Panc1 (cell line): ENCODE measurements around the gene DMRT2. TPM values are rescaled to one million over a fixed set of nuclear protein-coding genes. Genes with fewer than 3 reads are reported as not detected.

Source experiments
- ATAC-seq: fragments of 200-7000 bp; cut with Tn5 transposase; 2 replicates; pipeline ENCODE4 v1.9.1; 2020; ENCODE audit warnings: mild to moderate bottlenecking, moderate library complexity
- BruUV-seq: library from RNA; stranded (reverse); fragments of 400-500 nt; replicated peaks from 2 replicates; lab custom pipeline; 2021; lab: Mats Ljungman, UMichigan
- CTCF ChIA-PET: fragments of 300-600 bp; sonication (Branson Sonifier 250); formaldehyde crosslinking; loops from one replicate; lab custom pipeline; 2022; ENCODE audit warnings: antibody characterized with exemption; lab: Charles Lee
- POLR2A ChIA-PET: fragments of 300-600 bp; sonication (Branson Sonifier 250); formaldehyde crosslinking; loops from one replicate; lab custom pipeline; 2022; ENCODE audit warnings: antibody characterized with exemption; lab: Charles Lee
- DNase-seq: peaks from one replicate; pipeline ENCODE4 v3.0.0-alpha.2; 2010; ENCODE audit warnings: low read depth, low spot score
- H3K27ac ChIP-seq: 2 replicates; pipeline ENCODE4 v1.5.1; 2011; ENCODE audit warnings: mild to moderate bottlenecking, low read length, inconsistent platforms
- H3K27me3 ChIP-seq: fragments of 200-500 bp; sonication (Bioruptor generic); 2 replicates; pipeline ENCODE4 v1.6.0; 2014; ENCODE audit warnings: low read length, inconsistent platforms; ENCODE audit not compliant: control insufficient read depth, insufficient read depth
- H3K36me3 ChIP-seq: fragments of 200-500 bp; sonication (Bioruptor generic); 2 replicates; pipeline ENCODE4 v1.5.1; 2014; ENCODE audit warnings: inconsistent platforms, mild to moderate bottlenecking, low read length, moderate library complexity; ENCODE audit not compliant: control insufficient read depth, insufficient read depth
- H3K4me1 ChIP-seq: 2 replicates; pipeline ENCODE4 v1.5.1; 2011; ENCODE audit warnings: inconsistent platforms, mild to moderate bottlenecking, low read length, moderate library complexity; ENCODE audit not compliant: control insufficient read depth, insufficient read depth
- H3K4me3 ChIP-seq, 2 experiments: 2 replicates each; pipeline ENCODE4 v1.5.1; 2011 to 2012; ENCODE audit warnings: low read depth in 2 of 2, low read length in 2 of 2, mild to moderate bottlenecking in 2 of 2, inconsistent platforms in 1 of 2, moderate library complexity in 1 of 2
- H3K9me3 ChIP-seq: fragments of 200-500 bp; sonication (Bioruptor generic); 2 replicates; pipeline ENCODE4 v1.5.1; 2014; ENCODE audit warnings: low read depth, mild to moderate bottlenecking, inconsistent platforms, low read length, moderate library complexity; ENCODE audit not compliant: control insufficient read depth, insufficient read depth
- POLR2AphosphoS5 ChIP-seq: IDR thresholded peaks from 2 replicates; pipeline ENCODE4 v1.6.1; 2012; ENCODE audit warnings: mild to moderate bottlenecking, low read depth, low read length, moderate library complexity
- REST ChIP-seq, 2 experiments: IDR thresholded peaks; 2 replicates each; pipeline ENCODE4 v1.6.1; 2011 to 2012; ENCODE audit warnings: low read depth in 2 of 2, control low read depth in 1 of 2, low read length in 1 of 2, mild to moderate bottlenecking in 1 of 2, moderate library complexity in 1 of 2; ENCODE audit not compliant: insufficient read depth in 1 of 2
- SIN3A ChIP-seq: IDR thresholded peaks from 2 replicates; pipeline ENCODE4 v1.6.1; 2012; ENCODE audit warnings: low read depth, mild to moderate bottlenecking, low read length, moderate library complexity, borderline replicate concordance; ENCODE audit not compliant: insufficient read depth
- TCF7L2 ChIP-seq: IDR thresholded peaks from 2 replicates; pipeline ENCODE4 v1.6.1; 2011; ENCODE audit warnings: mild to moderate bottlenecking, low read depth, low read length, inconsistent platforms
- in situ Hi-C: cut with HindIII; loops from 2 replicates; pipeline ENCODE4 v1.10.0; 2016; ENCODE audit warnings: low sequenced_read_pairs, low pct_unique_long_range_greater_than_20kb
- intact Hi-C: fragments of 100-400 bp; cut with micrococcal nuclease; formaldehyde crosslinking; loops from one replicate; pipeline ENCODE4 v1.10.0; 2022; ENCODE audit not compliant: unreplicated experiment
- total RNA-seq: library from RNA; stranded (reverse); gene quantifications from one replicate; pipeline ENCODE4 v1.2.1, GENCODE V29; 2021; ENCODE audit not compliant: unreplicated experiment
- TF ChIP-seq, protein P1 (sequence below): fragments of 450-650 bp; IDR thresholded peaks from 2 replicates; pipeline ENCODE4 v1.5.1; 2017; ENCODE audit warnings: mild to moderate bottlenecking

The DMRT2 gene
- total RNA-seq, 1 experiment from 2014 or later, result not detected

- Histone ChIP-seq H3K36me3 (no peaks in the 10 kb centered on the region), H3K27ac (no peak overlapping the region), H3K27me3 (no peaks in the 10 kb centered on the region), H3K4me1 (no peaks in the 10 kb centered on the region), H3K9me3 (no peaks in the 10 kb centered on the region), H3K4me3 (no peak overlapping the region)
- in situ Hi-C loops (no loop called here), intact Hi-C loops (no loop called here)
- CTCF ChIA-PET, result no interaction called here
- POLR2A ChIA-PET, result no interaction called here
- BruUV-seq, result no TSS peak
- TF ChIP-seq, protein P1, sequence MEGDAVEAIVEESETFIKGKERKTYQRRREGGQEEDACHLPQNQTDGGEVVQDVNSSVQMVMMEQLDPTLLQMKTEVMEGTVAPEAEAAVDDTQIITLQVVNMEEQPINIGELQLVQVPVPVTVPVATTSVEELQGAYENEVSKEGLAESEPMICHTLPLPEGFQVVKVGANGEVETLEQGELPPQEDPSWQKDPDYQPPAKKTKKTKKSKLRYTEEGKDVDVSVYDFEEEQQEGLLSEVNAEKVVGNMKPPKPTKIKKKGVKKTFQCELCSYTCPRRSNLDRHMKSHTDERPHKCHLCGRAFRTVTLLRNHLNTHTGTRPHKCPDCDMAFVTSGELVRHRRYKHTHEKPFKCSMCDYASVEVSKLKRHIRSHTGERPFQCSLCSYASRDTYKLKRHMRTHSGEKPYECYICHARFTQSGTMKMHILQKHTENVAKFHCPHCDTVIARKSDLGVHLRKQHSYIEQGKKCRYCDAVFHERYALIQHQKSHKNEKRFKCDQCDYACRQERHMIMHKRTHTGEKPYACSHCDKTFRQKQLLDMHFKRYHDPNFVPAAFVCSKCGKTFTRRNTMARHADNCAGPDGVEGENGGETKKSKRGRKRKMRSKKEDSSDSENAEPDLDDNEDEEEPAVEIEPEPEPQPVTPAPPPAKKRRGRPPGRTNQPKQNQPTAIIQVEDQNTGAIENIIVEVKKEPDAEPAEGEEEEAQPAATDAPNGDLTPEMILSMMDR, result no peak
- no peak for TF ChIP-seq POLR2AphosphoS5
- TF ChIP-seq SIN3A, result no peak
- no peak for TF ChIP-seq TCF7L2
- no peak for TF ChIP-seq REST (IDR thresholded peaks at IDR 0.05; ENCODE audit: insufficient read depth in 1 of 2, low read depth in 2 of 2, low read length in 1 of 2)
- no peak for DNase-seq
- ATAC-seq, result no peak
Observed at GRCh38 chr9:1028501-1029190, 21.5 kb upstream of the DMRT2 start.

DNA sequence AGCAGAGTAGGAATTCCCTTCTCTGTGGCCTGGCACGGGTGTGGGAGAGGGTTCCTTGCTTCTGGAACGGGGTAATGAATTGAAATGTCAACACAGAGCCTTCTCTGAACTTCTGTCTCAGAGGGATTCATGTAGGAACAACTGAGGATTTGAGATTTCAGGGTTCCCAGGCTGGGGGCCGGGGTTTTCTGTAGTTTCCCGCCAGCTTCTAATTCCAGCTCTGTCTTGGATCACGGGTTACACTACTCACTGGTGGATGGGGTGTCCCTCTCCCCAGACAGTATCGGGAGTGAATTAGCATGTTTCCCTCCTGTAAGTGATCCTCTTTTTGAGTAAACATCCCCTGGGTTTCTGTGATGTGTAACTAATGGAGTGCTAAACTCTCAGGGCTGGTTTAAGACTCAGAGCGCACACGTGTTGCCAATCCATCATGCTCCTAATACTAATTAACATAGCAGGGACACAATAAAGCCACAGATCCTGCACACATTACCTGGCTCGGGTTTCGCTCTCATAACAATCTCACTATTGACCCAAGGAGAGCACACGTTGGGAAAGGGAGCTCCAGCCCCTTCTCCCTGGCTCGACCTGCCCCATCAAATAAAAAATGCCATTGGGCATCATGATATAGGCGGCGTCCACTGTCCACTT is 18.1 kb upstream of the DMRT2 start:
- POLR2A ChIA-PET, result no interaction called here
- no peaks in the 10 kb centered on the region for H3K9me3 ChIP-seq
- H3K4me3 ChIP-seq, result no peak overlapping the region
- H3K27ac ChIP-seq, result no peak overlapping the region
- BruUV-seq, result no TSS peak
- no peak for DNase-seq
- CTCF ChIA-PET, result no interaction called here
- ATAC-seq, result no peak
- intact Hi-C loops (no loop called here), in situ Hi-C loops (no loop called here)
- H3K27me3 ChIP-seq, result no peaks in the 10 kb centered on the region
- H3K4me1 ChIP-seq, result no peaks in the 10 kb centered on the region
- no peaks in the 10 kb centered on the region for H3K36me3 ChIP-seq
- no peak for TF ChIP-seq POLR2AphosphoS5
- no peak for TF ChIP-seq SIN3A
- TF ChIP-seq, protein P1, result no peak
- no peak for TF ChIP-seq TCF7L2
- no peak for TF ChIP-seq REST (IDR thresholded peaks at IDR 0.05; ENCODE audit: insufficient read depth in 1 of 2, low read depth in 2 of 2, low read length in 1 of 2)
